T-cell (primary cell): ENCODE data around the gene SPDYC. TPM values are rescaled to one million over a fixed set of nuclear protein-coding genes. Genes with fewer than 3 reads are reported as not detected.

Source experiments
- ATAC-seq, 4 experiments: fragments of 200-7000 bp in 3 of 4; fragments of 150-1000 bp in 1 of 4; cut with Tn5 transposase; replicated peaks in 1 of 4; 1 replicate in 3 of 4; 2 replicates in 1 of 4; pipeline ENCODE4 v1.10.0; 2021; ENCODE audit warnings: moderate library complexity in 3 of 4, mild to moderate bottlenecking in 2 of 4, moderate number of reproducible peaks in 1 of 4
- CTCF ChIA-PET, 2 donors: fragments of 300-600 bp; sonication (Branson Sonifier 250); formaldehyde crosslinking; loops; one replicate each; lab custom pipeline; 2022; ENCODE audit warnings: antibody characterized with exemption in 2 of 2; lab: Charles Lee
- POLR2A ChIA-PET, 2 donors: fragments of 300-600 bp; sonication (Branson Sonifier 250); formaldehyde crosslinking; loops; one replicate each; lab custom pipeline; 2022; ENCODE audit warnings: antibody characterized with exemption in 2 of 2; lab: Charles Lee
- DNase-seq, 35 experiments: peaks; one replicate each; pipeline versions ENCODE4 v3.0.0 to v3.0.0-alpha.2; 2013 to 2023
- H3K27ac ChIP-seq: one replicate; pipeline ENCODE4 v1.5.1; 2013; ENCODE audit warnings: low read length
- H3K27me3 ChIP-seq, 2 experiments: replicated peaks in 1 of 2; 1 replicate in 1 of 2; 2 replicates in 1 of 2; pipeline versions ENCODE4 v1.6.1 to v1.7.0; 2013; ENCODE audit warnings: low read length in 1 of 2, mixed read lengths in 1 of 2; ENCODE audit not compliant: control insufficient read depth in 2 of 2, insufficient read depth in 2 of 2; ENCODE audit errors: extremely low read depth in 1 of 2
- H3K36me3 ChIP-seq, 2 donors: 1 replicate in 1 of 2; 2 replicates in 1 of 2; pipeline versions ENCODE4 v1.6.1 to v1.7.0; 2013; ENCODE audit warnings: low read length in 1 of 2; ENCODE audit not compliant: control insufficient read depth in 2 of 2, insufficient read depth in 1 of 2; ENCODE audit errors: extremely low read depth in 1 of 2
- H3K4me1 ChIP-seq, 2 experiments: 1 replicate in 1 of 2; 2 replicates in 1 of 2; pipeline versions ENCODE4 v1.6.1 to v1.7.0; 2013; ENCODE audit warnings: low read length in 2 of 2, mixed read lengths in 1 of 2; ENCODE audit not compliant: insufficient read depth in 2 of 2, control insufficient read depth in 1 of 2; ENCODE audit errors: extremely low read depth in 1 of 2
- H3K4me3 ChIP-seq, 2 donors: 1 replicate in 1 of 2; 2 replicates in 1 of 2; pipeline versions ENCODE4 v1.5.1 to v1.7.0; 2013; ENCODE audit warnings: mild to moderate bottlenecking in 2 of 2, low read length in 1 of 2, moderate library complexity in 1 of 2; ENCODE audit not compliant: control insufficient read depth in 1 of 2; ENCODE audit errors: extremely low read depth in 1 of 2
- H3K9me3 ChIP-seq: 2 replicates; pipeline ENCODE4 v1.7.0; 2013
- H3K27ac Mint-ChIP-seq, 2 donors: one replicate each; pipeline ENCODE4 v1.8.0; 2020 to 2021; ENCODE audit warnings: mild to moderate bottlenecking in 2 of 2, mixed read lengths in 2 of 2
- H3K27me3 Mint-ChIP-seq, 2 donors: one replicate each; pipeline ENCODE4 v1.8.0; 2021 to 2022; ENCODE audit warnings: mixed read lengths in 2 of 2
- H3K36me3 Mint-ChIP-seq: one replicate; pipeline ENCODE4 v1.8.0; 2021; ENCODE audit warnings: mixed read lengths
- H3K4me1 Mint-ChIP-seq, 3 donors: one replicate each; pipeline ENCODE4 v1.8.0; 2020 to 2022; ENCODE audit warnings: mixed read lengths in 3 of 3, mild to moderate bottlenecking in 1 of 3
- H3K4me3 Mint-ChIP-seq, 3 donors: one replicate each; pipeline ENCODE4 v1.8.0; 2020 to 2022; ENCODE audit warnings: mild to moderate bottlenecking in 3 of 3, mixed read lengths in 3 of 3, moderate library complexity in 3 of 3
- H3K9me3 Mint-ChIP-seq, 3 donors: one replicate each; pipeline ENCODE4 v1.8.0; 2020 to 2022; ENCODE audit warnings: mixed read lengths in 3 of 3
- WGBS: methylation state at CpG from one replicate; pipeline ENCODE4 v1.1.5; 2013; ENCODE audit warnings: missing lambda C conversion rate; ENCODE audit not compliant: insufficient coverage; 5-methylcytosine and 5-hydroxymethylcytosine counted together
- total RNA-seq, 35 experiments: library from RNA in 6 of 35; stranded (reverse) in 6 of 35; fragments of 120-200 nt in 1 of 35; gene quantifications; one replicate each; pipeline versions ENCODE4 v1.2.1 to v1.2.4 and lab custom pipeline; 2013 to 2026

The SPDYC gene
- total RNA-seq, 5 donors from 2014 or later (not counting 1 experiment from before 2014, with no cell fraction given) = not detected

DNA sequence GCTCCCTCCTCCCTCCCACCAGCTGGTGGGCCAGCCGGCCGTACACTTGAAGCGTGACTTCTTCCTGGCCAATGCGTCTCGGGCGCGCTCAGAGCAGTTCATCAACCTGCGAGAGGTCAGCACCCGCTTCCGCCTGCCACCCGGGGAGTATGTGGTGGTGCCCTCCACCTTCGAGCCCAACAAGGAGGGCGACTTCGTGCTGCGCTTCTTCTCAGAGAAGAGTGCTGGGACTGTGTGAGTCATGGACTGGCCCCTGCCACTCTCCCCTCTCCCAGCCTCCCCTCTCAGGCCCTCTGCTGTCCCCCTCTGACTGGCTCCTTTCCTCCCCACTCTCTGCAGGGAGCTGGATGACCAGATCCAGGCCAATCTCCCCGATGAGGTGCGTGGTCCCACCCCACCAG is 36.4 kb downstream of the SPDYC start:
- Histone ChIP-seq H3K4me3 (no peak overlapping the region), H3K36me3 (peaks cover 16 to 68% of the 10 kb centered on the region in 2 donors), H3K4me1 (peaks cover 0 to 2% of the 10 kb centered on the region in 2 experiments), H3K9me3 (no peaks in the 10 kb centered on the region), H3K27ac (no peak overlapping the region), H3K27me3 (no peaks in the 10 kb centered on the region)
- ChIA-PET CTCF (no interaction called here), POLR2A (no interaction called here)
- DNase-seq = no peak
- Mint-ChIP-seq H3K27ac (no peak overlapping the region), H3K36me3 (peaks cover 23% of the 10 kb centered on the region), H3K4me1 (peaks cover 0 to 7% (median 5%) of the 10 kb centered on the region in 3 donors), H3K27me3 (no peaks in the 10 kb centered on the region), H3K9me3 (no peaks in the 10 kb centered on the region), H3K4me3 (no peak overlapping the region)
- no peak for ATAC-seq
- WGBS = 98% methylated on average over 13 of the region's 17 CpGs

DNA sequence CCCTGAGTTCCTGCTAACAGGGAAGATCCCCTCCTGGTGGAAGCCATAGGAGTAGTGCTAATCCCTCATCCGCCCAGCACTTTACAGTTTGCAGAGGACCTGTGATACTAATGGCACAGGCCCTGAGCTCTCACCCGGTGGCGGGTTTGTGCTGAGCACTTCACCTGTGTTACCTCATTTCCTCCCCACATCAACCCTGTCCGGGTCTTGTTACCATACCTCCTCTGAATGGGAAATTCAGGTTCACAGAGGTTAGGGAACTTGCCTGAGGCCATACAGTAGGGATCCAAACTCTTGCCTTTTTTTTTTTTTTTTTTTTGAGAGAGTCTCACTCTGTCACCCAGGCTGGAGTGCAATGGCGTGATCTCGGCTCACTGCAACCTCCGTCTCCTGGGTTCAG is 36.9 kb downstream of the SPDYC start:
- 85% methylated on average over 4 of the region's 7 CpGs for WGBS
- DNase-seq = no peak
- H3K27me3 ChIP-seq = no peaks in the 10 kb centered on the region
- H3K36me3 ChIP-seq = peaks cover 16 to 72% of the 10 kb centered on the region in 2 donors
- Mint-ChIP-seq H3K27ac (no peak overlapping the region), H3K4me3 (no peak overlapping the region), H3K27me3 (no peaks in the 10 kb centered on the region), H3K4me1 (peaks cover 0 to 7% (median 5%) of the 10 kb centered on the region in 3 donors), H3K36me3 (peaks cover 23% of the 10 kb centered on the region), H3K9me3 (no peaks in the 10 kb centered on the region)
- H3K4me1 ChIP-seq = peaks cover 0 to 2% of the 10 kb centered on the region in 2 experiments
- POLR2A ChIA-PET = no interaction called here
- no peak overlapping the region for H3K4me3 ChIP-seq
- no peak overlapping the region for H3K27ac ChIP-seq
- H3K9me3 ChIP-seq = no peaks in the 10 kb centered on the region
- CTCF ChIA-PET = no interaction called here
- no peak for ATAC-seq

DNA sequence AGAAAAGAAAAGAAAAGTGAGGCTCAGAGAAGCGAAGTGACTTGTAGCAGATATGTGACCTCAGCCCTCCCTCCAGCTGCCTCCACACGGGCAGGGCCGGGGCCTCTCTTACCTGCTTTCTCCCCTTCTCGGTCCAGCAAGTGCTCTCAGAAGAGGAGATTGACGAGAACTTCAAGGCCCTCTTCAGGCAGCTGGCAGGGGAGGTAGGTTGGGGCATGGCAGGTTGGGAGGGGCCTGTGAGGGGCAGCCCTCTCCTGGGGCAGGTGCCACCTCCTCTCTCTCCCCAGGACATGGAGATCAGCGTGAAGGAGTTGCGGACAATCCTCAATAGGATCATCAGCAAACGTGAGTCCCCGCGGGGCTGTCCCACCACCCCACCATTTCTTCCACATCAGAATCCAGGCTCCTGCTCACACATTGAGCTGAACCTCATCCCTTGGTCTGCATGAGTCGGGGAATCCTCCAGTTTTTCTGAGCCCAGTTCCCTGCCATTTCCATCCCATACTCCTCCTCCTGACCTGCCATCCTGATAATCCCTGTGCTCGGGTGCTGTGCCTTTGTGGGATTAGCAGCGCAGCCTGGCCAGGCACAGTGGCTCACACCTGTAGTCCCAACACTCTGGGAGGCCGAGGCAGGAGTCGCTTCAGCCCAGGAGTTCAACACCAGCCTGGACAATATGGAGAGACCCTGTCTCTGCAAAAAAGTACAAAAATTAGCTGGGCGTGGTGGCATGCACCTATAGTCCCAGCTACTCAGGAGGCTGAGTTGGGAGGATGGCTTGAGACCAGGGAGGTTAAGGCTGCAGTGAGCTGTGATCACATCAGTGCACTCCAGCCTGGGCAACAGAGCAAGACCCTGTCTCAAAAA is 38.1 kb downstream of the SPDYC start:
- Mint-ChIP-seq H3K4me3 (no peak overlapping the region), H3K27me3 (no peaks in the 10 kb centered on the region), H3K27ac (no peak overlapping the region), H3K36me3 (peaks cover 23% of the 10 kb centered on the region), H3K4me1 (peaks cover 1 to 10% (median 8%) of the 10 kb centered on the region in 3 donors), H3K9me3 (no peaks in the 10 kb centered on the region)
- no peaks in the 10 kb centered on the region for H3K9me3 ChIP-seq
- no peak overlapping the region for H3K27ac ChIP-seq
- ChIA-PET POLR2A (no interaction called here), CTCF (interaction anchor here in 1 of 2 donors (0.5 to 0.6 kb wide), 2 partner anchors 53 to 107 kb away, joined by 3 read pairs; no protein-coding TSS in a partner anchor)
- H3K4me3 ChIP-seq = no peak overlapping the region
- 94% methylated on average over 11 of the region's 16 CpGs for WGBS
- no peak for ATAC-seq
- DNase-seq = no peak
- H3K27me3 ChIP-seq = no peaks in the 10 kb centered on the region
- H3K4me1 ChIP-seq = peaks cover 0 to 4% of the 10 kb centered on the region in 2 experiments
- peaks cover 16 to 65% of the 10 kb centered on the region in 2 donors for H3K36me3 ChIP-seq

DNA sequence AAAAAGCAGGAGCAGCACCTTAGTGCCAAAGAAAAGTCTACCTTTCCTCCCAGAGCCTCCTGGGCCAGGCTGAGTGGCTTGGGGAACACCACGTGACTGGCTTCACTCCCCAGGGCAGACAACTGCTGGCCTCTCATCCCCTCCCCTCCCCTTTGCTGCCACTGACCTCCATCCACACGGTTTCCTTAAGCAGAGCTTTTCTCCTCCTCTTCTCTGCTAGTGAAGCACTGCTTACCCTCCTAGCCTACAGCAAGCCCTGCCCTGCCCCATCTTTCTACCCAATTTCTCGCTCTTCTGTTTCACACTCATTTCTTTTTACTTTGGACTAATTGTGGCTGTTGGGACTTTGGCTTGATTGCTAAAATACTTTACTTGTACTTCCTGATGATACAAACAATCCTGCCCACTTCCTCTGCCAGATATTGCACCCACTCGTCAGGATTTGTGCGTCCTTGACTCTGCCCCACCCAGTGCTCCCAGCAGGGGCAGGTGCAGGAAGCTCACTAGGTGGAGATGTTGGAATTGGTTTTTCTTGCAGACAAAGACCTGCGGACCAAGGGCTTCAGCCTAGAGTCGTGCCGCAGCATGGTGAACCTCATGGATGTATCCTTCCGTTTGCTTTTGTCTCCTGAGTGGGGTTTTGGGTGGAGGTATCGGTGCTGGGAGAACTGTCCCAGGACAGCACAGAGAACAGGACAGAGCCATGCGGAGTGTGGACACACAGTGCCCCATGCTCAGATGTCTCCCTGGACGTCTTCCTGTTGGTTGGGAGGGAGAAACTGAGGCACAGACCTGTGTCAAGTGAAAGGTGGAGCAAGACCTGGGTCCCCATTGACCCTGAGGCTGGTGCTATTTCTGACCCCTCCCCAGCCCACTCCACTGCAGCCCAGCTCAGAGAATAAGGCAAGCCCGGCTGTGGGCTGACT is 39.0 kb downstream of the SPDYC start:
- no peak for ATAC-seq
- ChIA-PET CTCF (interaction anchor here in 1 of 2 donors (0.5 to 0.6 kb wide), 2 partner anchors 54 to 106 kb away, joined by 3 read pairs; no protein-coding TSS in a partner anchor), POLR2A (no interaction called here)
- Mint-ChIP-seq H3K27ac (peak overlapping the region in 1 of 2 donors; percentile 27), H3K27me3 (no peaks in the 10 kb centered on the region), H3K4me3 (no peak overlapping the region), H3K36me3 (peaks cover 23% of the 10 kb centered on the region), H3K9me3 (no peaks in the 10 kb centered on the region), H3K4me1 (peaks cover 5 to 14% (median 13%) of the 10 kb centered on the region in 3 donors)
- H3K27me3 ChIP-seq = no peaks in the 10 kb centered on the region
- no peak overlapping the region for H3K4me3 ChIP-seq
- peaks cover 16 to 61% of the 10 kb centered on the region in 2 donors for H3K36me3 ChIP-seq
- no peak overlapping the region for H3K27ac ChIP-seq
- H3K4me1 ChIP-seq = peaks cover 0 to 13% of the 10 kb centered on the region in 2 experiments
- DNase-seq = no peak
- no peaks in the 10 kb centered on the region for H3K9me3 ChIP-seq
- WGBS = 94% methylated on average over 9 of the region's 13 CpGs

DNA sequence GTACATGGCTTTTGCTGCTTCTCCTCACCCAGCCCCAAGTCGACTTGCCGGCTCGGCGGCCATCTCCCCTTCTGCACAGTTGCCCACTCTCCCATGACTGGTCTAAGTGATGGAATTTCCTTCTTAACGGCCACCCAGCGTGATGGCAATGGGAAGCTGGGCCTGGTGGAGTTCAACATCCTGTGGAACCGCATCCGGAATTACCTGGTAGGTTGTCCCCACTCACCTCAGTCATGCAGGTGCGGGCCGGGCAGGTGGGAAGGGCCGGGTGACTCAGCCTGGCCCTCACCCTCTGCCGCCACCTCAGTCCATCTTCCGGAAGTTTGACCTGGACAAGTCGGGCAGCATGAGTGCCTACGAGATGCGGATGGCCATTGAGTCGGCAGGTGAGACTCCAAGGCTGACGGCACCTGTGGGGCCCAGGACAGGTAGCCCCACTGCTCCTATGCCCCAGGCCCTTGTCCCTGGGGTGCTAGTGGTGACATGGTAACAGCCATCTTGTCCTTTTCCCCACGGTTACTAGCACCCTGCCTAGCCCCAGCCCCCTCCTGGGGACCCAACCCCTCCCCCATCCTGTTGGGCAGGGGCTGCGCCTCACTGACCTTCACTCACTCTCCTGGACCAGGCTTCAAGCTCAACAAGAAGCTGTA is 39.8 kb downstream of the SPDYC start:
- ChIA-PET CTCF (no interaction called here), POLR2A (no interaction called here)
- Histone ChIP-seq H3K4me3 (no peak overlapping the region), H3K36me3 (peaks cover 16 to 60% of the 10 kb centered on the region in 2 donors), H3K27ac (no peak overlapping the region), H3K9me3 (no peaks in the 10 kb centered on the region), H3K4me1 (peaks cover 0 to 19% of the 10 kb centered on the region in 2 experiments), H3K27me3 (no peaks in the 10 kb centered on the region)
- WGBS = 96% methylated on average over 19 of the region's 20 CpGs
- peaks cover 18% of the 10 kb centered on the region for H3K36me3 Mint-ChIP-seq
- H3K4me1 Mint-ChIP-seq = peaks cover 8 to 21% (median 10%) of the 10 kb centered on the region in 3 donors
- DNase-seq (no peak), ATAC-seq (no peak)
- H3K4me3 Mint-ChIP-seq = no peak overlapping the region
- no peak overlapping the region for H3K27ac Mint-ChIP-seq
- no peaks in the 10 kb centered on the region for H3K27me3 Mint-ChIP-seq
- no peaks in the 10 kb centered on the region for H3K9me3 Mint-ChIP-seq

DNA sequence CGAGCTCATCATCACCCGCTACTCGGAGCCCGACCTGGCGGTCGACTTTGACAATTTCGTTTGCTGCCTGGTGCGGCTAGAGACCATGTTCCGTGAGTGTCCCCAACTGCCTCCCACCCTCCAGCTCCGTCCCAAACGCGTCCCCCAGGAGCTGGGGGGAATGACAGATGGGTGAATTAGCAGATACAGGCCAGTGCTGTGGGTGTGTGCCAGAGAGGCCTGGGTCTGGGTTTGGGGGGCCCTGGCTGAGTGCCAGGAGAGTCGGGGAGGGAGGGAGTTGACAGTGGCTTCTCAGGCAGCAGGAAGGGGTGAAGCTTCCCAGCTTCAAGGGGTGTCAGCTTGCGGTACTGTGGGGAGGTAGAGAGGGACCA is 40.3 kb downstream of the SPDYC start:
- no peak for DNase-seq
- 91% methylated on average over 13 of the region's 14 CpGs for WGBS
- peaks cover 18% of the 10 kb centered on the region for H3K36me3 Mint-ChIP-seq

More for the DNA sequence above, 40.3 kb downstream of the SPDYC start:
- Histone ChIP-seq H3K9me3 (no peaks in the 10 kb centered on the region), H3K27ac (no peak overlapping the region), H3K36me3 (peaks cover 16 to 55% of the 10 kb centered on the region in 2 donors), H3K4me1 (peaks cover 0 to 19% of the 10 kb centered on the region in 2 experiments), H3K27me3 (no peaks in the 10 kb centered on the region), H3K4me3 (no peak overlapping the region)
- Mint-ChIP-seq H3K9me3 (no peaks in the 10 kb centered on the region), H3K4me1 (peaks cover 9 to 23% (median 10%) of the 10 kb centered on the region in 3 donors), H3K27me3 (no peaks in the 10 kb centered on the region), H3K27ac (no peak overlapping the region), H3K4me3 (no peak overlapping the region)
- no peak for ATAC-seq
- CTCF ChIA-PET = interaction anchor here in 1 of 2 donors (0.6 kb wide), 1 partner anchor 56 kb away, joined by 3 read pairs; no protein-coding TSS in a partner anchor
- POLR2A ChIA-PET = no interaction called here
